ENCODE results near the gene GMCL2.

- TF ChIP-seq CTCF (IDR thresholded peaks at IDR 0.05), result no peak
- no peak for TF ChIP-seq POLR2AphosphoS5 (IDR thresholded peaks at IDR 0.05)
- no peak for TF ChIP-seq POLR2A (IDR thresholded peaks at IDR 0.05)
Observed at GRCh38 chr5:178232920-178233429, 45.8 kb upstream of the GMCL2 start.

Data from prostate gland (tissue), 2 donors.